Measurements from ENCODE around the gene XIRP1. TPM values are rescaled to one million over a fixed set of nuclear protein-coding genes. Genes with fewer than 3 reads are reported as not detected.

XIRP1 gene
- total and polyA plus RNA-seq, 2 experiments from 2014 or later = not detected

DNA sequence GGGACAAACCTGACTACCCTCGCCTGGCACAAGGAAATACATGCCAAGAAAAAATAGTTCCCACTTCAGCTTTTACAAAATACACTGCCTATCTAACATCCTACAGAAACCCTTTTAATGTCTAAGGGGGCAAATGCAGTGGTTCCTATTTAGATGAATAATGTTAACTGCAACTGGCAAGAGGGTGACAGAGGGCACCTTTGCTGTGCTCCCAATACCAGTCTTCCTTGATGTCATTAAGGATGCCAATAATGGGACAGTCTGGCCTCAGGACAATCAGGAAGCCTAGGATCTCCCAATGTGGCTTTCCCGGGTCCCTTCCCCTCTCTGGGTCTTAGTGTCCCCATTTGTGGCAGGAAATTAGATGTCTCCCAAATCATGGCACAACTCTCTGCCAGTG is 53.0 kb downstream of the XIRP1 start:
- Histone ChIP-seq H4K20me1 (replicated peaks; ENCODE audit: insufficient read depth) (no peaks in the 10 kb centered on the region; the same call in 1 of the 2 replicates), H3K4me3 (no peak overlapping the region), H3K36me3 (ENCODE audit: insufficient read depth) (peaks cover 5% of the 10 kb centered on the region; the same call in 1 of the 2 replicates), H3K4me2 (no peak overlapping the region), H3F3A (replicated peaks; ENCODE audit: low read depth) (no peaks in the 10 kb centered on the region), H3K4me1 (ENCODE audit: insufficient read depth) (no peaks in the 10 kb centered on the region), H3K9me2 (ENCODE audit: insufficient read depth) (no peaks in the 10 kb centered on the region), H3K27ac (ENCODE audit: low read depth) (no peak overlapping the region), H2AFZ (no peak overlapping the region), H3K79me2 (replicated peaks; ENCODE audit: insufficient read depth) (no peaks in the 10 kb centered on the region), H3K27me3 (ENCODE audit: insufficient read depth) (no peaks in the 10 kb centered on the region)
- no peak for DNase-seq (ENCODE audit: low spot score)
- TF ChIP-seq, protein P1, sequence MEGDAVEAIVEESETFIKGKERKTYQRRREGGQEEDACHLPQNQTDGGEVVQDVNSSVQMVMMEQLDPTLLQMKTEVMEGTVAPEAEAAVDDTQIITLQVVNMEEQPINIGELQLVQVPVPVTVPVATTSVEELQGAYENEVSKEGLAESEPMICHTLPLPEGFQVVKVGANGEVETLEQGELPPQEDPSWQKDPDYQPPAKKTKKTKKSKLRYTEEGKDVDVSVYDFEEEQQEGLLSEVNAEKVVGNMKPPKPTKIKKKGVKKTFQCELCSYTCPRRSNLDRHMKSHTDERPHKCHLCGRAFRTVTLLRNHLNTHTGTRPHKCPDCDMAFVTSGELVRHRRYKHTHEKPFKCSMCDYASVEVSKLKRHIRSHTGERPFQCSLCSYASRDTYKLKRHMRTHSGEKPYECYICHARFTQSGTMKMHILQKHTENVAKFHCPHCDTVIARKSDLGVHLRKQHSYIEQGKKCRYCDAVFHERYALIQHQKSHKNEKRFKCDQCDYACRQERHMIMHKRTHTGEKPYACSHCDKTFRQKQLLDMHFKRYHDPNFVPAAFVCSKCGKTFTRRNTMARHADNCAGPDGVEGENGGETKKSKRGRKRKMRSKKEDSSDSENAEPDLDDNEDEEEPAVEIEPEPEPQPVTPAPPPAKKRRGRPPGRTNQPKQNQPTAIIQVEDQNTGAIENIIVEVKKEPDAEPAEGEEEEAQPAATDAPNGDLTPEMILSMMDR (conservative IDR thresholded peaks at IDR 0.05; ENCODE audit: low read depth in 2 of 2) = no peak
- TF ChIP-seq, protein P2, sequence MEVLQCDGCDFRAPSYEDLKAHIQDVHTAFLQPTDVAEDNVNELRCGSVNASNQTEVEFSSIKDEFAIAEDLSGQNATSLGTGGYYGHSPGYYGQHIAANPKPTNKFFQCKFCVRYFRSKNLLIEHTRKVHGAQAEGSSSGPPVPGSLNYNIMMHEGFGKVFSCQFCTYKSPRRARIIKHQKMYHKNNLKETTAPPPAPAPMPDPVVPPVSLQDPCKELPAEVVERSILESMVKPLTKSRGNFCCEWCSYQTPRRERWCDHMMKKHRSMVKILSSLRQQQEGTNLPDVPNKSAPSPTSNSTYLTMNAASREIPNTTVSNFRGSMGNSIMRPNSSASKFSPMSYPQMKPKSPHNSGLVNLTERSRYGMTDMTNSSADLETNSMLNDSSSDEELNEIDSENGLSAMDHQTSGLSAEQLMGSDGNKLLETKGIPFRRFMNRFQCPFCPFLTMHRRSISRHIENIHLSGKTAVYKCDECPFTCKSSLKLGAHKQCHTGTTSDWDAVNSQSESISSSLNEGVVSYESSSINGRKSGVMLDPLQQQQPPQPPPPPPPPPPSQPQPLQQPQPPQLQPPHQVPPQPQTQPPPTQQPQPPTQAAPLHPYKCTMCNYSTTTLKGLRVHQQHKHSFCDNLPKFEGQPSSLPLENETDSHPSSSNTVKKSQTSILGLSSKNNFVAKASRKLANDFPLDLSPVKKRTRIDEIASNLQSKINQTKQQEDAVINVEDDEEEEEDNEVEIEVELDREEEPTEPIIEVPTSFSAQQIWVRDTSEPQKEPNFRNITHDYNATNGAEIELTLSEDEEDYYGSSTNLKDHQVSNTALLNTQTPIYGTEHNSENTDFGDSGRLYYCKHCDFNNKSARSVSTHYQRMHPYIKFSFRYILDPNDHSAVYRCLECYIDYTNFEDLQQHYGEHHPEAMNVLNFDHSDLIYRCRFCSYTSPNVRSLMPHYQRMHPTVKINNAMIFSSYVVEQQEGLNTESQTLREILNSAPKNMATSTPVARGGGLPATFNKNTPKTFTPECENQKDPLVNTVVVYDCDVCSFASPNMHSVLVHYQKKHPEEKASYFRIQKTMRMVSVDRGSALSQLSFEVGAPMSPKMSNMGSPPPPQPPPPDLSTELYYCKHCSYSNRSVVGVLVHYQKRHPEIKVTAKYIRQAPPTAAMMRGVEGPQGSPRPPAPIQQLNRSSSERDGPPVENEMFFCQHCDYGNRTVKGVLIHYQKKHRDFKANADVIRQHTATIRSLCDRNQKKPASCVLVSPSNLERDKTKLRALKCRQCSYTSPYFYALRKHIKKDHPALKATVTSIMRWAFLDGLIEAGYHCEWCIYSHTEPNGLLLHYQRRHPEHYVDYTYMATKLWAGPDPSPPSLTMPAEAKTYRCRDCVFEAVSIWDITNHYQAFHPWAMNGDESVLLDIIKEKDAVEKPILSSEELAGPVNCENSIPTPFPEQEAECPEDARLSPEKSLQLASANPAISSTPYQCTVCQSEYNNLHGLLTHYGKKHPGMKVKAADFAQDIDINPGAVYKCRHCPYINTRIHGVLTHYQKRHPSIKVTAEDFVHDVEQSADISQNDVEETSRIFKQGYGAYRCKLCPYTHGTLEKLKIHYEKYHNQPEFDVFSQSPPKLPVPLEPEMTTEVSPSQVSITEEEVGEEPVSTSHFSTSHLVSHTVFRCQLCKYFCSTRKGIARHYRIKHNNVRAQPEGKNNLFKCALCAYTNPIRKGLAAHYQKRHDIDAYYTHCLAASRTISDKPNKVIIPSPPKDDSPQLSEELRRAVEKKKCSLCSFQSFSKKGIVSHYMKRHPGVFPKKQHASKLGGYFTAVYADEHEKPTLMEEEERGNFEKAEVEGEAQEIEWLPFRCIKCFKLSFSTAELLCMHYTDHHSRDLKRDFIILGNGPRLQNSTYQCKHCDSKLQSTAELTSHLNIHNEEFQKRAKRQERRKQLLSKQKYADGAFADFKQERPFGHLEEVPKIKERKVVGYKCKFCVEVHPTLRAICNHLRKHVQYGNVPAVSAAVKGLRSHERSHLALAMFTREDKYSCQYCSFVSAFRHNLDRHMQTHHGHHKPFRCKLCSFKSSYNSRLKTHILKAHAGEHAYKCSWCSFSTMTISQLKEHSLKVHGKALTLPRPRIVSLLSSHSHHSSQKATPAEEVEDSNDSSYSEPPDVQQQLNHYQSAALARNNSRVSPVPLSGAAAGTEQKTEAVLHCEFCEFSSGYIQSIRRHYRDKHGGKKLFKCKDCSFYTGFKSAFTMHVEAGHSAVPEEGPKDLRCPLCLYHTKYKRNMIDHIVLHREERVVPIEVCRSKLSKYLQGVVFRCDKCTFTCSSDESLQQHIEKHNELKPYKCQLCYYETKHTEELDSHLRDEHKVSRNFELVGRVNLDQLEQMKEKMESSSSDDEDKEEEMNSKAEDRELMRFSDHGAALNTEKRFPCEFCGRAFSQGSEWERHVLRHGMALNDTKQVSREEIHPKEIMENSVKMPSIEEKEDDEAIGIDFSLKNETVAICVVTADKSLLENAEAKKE (CRISPR knock-in tag; IDR thresholded peaks at IDR 0.05) = no peak
- TF ChIP-seq NANOG (IDR thresholded peaks at IDR 0.05; ENCODE audit: borderline replicate concordance) = no peak
- no peak for TF ChIP-seq ZNF331 (CRISPR knock-in tag; IDR thresholded peaks at IDR 0.05; ENCODE audit: low read depth)
- no peak for TF ChIP-seq POLR2AphosphoS5 (IDR thresholded peaks at IDR 0.05; ENCODE audit: low read depth)
- TF ChIP-seq CREB1 (CRISPR knock-in tag; IDR thresholded peaks at IDR 0.05; ENCODE audit: low read depth) = no peak
- no peak for TF ChIP-seq ZNF114 (CRISPR knock-in tag; IDR thresholded peaks at IDR 0.05)
- TF ChIP-seq, protein P3, sequence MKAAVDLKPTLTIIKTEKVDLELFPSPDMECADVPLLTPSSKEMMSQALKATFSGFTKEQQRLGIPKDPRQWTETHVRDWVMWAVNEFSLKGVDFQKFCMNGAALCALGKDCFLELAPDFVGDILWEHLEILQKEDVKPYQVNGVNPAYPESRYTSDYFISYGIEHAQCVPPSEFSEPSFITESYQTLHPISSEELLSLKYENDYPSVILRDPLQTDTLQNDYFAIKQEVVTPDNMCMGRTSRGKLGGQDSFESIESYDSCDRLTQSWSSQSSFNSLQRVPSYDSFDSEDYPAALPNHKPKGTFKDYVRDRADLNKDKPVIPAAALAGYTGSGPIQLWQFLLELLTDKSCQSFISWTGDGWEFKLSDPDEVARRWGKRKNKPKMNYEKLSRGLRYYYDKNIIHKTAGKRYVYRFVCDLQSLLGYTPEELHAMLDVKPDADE (IDR thresholded peaks at IDR 0.05) = no peak
- TF ChIP-seq EZH2phosphoT487 (IDR thresholded peaks at IDR 0.05; ENCODE audit: unreplicated experiment) = no peak
- no peak for TF ChIP-seq JUNB (IDR thresholded peaks at IDR 0.05; ENCODE audit: unreplicated experiment)
- no peak for TF ChIP-seq EZH2 (IDR thresholded peaks at IDR 0.05; ENCODE audit: low read depth, unreplicated experiment)
- TF ChIP-seq, protein P4, sequence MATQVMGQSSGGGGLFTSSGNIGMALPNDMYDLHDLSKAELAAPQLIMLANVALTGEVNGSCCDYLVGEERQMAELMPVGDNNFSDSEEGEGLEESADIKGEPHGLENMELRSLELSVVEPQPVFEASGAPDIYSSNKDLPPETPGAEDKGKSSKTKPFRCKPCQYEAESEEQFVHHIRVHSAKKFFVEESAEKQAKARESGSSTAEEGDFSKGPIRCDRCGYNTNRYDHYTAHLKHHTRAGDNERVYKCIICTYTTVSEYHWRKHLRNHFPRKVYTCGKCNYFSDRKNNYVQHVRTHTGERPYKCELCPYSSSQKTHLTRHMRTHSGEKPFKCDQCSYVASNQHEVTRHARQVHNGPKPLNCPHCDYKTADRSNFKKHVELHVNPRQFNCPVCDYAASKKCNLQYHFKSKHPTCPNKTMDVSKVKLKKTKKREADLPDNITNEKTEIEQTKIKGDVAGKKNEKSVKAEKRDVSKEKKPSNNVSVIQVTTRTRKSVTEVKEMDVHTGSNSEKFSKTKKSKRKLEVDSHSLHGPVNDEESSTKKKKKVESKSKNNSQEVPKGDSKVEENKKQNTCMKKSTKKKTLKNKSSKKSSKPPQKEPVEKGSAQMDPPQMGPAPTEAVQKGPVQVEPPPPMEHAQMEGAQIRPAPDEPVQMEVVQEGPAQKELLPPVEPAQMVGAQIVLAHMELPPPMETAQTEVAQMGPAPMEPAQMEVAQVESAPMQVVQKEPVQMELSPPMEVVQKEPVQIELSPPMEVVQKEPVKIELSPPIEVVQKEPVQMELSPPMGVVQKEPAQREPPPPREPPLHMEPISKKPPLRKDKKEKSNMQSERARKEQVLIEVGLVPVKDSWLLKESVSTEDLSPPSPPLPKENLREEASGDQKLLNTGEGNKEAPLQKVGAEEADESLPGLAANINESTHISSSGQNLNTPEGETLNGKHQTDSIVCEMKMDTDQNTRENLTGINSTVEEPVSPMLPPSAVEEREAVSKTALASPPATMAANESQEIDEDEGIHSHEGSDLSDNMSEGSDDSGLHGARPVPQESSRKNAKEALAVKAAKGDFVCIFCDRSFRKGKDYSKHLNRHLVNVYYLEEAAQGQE (IDR thresholded peaks at IDR 0.05; ENCODE audit: unreplicated experiment) = no peak
- TF ChIP-seq STAT1 (IDR thresholded peaks at IDR 0.05; ENCODE audit: unreplicated experiment) = no peak
- Mint-ChIP-seq H3K27me3 (ENCODE audit: insufficient read depth, low read depth, poor library complexity) (peaks cover 7% of the 10 kb centered on the region), H3K36me3 (ENCODE audit: low read depth) (peaks cover 21% of the 10 kb centered on the region), H3K27ac (no peak overlapping the region), H3K4me3 (no peak overlapping the region), H3K9me3 (no peaks in the 10 kb centered on the region), H3K4me1 (peaks cover 4% of the 10 kb centered on the region; the same call in 2 of the 3 replicates)
- no peak for ATAC-seq

Measured in GM23338 (cell line).